Measurements from ENCODE around the gene CDH12. TPM values are rescaled to one million over a fixed set of nuclear protein-coding genes. Genes with fewer than 3 reads are reported as not detected.

CDH12 gene
- total RNA-seq, 4 donors from 2014 or later = not detected

DNA sequence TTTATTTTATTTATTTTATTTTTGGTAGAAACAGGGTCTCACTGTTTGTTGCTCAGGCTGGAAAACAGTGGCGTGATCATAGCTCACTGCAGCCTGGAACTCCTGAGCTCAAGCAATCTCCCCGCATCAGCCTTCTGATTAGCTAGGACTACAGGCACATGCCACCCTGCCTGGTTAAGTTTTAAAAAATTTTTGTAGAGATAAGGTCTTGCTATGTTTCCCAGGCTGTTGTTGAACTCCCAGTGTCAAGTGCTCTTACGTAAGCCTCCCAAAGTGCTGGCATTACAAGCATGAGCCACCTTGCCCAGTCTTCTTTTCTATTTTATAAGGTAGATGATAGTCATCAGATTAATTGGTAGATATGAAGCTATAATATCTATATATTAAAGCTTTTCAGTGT, 382.7 kb downstream of the CDH12 start:
- TF ChIP-seq, protein P1, sequence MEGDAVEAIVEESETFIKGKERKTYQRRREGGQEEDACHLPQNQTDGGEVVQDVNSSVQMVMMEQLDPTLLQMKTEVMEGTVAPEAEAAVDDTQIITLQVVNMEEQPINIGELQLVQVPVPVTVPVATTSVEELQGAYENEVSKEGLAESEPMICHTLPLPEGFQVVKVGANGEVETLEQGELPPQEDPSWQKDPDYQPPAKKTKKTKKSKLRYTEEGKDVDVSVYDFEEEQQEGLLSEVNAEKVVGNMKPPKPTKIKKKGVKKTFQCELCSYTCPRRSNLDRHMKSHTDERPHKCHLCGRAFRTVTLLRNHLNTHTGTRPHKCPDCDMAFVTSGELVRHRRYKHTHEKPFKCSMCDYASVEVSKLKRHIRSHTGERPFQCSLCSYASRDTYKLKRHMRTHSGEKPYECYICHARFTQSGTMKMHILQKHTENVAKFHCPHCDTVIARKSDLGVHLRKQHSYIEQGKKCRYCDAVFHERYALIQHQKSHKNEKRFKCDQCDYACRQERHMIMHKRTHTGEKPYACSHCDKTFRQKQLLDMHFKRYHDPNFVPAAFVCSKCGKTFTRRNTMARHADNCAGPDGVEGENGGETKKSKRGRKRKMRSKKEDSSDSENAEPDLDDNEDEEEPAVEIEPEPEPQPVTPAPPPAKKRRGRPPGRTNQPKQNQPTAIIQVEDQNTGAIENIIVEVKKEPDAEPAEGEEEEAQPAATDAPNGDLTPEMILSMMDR (IDR thresholded peaks at IDR 0.05) = no peak
- DNase-seq (ENCODE audit: low spot score) (no peak), ATAC-seq (ENCODE audit: low FRiP score) (no peak)

DNA sequence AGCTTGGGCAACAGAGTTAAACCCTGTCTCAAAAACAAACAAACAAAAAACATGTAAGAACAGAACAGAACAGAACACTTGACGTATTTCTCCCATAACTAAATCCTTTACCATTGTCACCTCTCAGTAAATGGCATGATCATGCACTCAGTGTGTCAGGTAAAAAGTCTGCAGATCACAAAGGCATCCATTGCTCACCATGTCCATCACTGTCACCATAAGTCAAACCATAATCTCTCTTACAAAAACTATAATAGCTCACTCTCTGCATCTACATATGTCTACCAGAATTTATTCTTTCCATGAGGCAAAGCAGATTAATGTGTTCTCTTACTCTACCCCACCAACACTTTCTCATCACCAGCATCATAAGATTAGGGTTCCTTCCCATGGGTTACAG, 387.5 kb downstream of the CDH12 start:
- TF ChIP-seq, protein P1 (IDR thresholded peaks at IDR 0.05) = no peak
- DNase-seq (ENCODE audit: low spot score) (no peak), ATAC-seq (ENCODE audit: low FRiP score) (no peak)

DNA sequence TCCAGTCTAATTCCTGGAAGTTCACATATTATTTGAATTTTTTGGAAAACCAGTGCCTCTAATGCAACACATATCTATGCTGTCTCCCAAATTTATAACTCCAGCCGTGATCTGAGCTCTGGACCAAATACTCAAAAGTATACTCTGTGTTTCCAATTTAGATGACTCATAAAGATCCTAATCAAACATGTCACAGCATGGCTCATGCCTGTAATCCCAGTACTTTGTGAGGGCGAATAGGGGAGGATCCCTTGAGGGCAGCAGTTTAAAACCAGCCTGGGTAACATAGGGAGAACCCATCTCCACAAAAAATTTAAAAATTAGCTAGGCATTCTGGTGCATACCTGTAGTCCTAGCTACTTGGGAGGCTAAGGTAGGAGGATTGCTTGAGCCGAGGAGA, 388.0 kb downstream of the CDH12 start:
- ATAC-seq (ENCODE audit: low FRiP score) (no peak), DNase-seq (ENCODE audit: low spot score) (no peak)
- TF ChIP-seq, protein P1 (IDR thresholded peaks at IDR 0.05) = no peak

DNA sequence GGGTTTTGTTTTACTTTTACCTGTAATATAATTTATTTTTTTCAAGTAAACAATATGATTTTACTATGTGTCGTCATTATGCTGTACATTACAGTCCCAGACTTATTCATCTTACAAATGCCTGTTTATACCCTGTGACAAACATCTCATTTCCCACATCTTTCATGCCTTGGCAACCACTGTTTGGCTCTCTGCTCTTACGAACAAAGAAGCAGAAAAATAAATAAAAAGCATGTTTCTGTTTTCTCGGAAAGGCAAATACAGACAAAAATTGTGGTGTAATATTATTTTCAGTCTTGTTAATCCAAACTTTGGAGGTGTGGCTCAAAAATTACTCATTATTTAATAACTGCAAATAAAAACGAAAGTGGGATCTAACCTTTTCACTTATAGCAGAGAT, 393.0 kb downstream of the CDH12 start:
- TF ChIP-seq, protein P1 (IDR thresholded peaks at IDR 0.05) = no peak

DNA sequence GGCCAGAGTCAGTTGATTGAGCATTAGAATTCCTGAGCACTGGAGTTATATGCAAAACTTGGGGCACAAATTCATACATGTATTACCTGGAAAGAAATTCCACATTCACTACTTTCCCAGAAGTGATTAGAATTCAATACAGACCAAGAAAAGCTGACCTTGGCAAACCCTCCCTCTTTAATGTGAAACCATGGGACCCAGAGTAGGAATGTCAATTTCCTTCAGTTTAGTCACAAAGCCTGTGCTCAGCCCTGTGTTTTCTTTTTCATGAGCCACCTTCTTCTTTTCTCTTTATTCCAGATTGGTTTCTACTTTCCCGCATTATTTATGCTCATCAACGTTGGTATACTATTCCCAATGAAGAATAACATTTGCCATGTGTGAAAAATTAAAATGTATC, 420.2 kb downstream of the CDH12 start:
- no peak for DNase-seq (ENCODE audit: low spot score)
- TF ChIP-seq, protein P1 (IDR thresholded peaks at IDR 0.05) = no peak
- no peak for ATAC-seq (ENCODE audit: low FRiP score)

More for the DNA sequence above, 393.0 kb downstream of the CDH12 start:
- no peak for DNase-seq (ENCODE audit: low spot score)
- no peak for ATAC-seq (ENCODE audit: low FRiP score)

DNA sequence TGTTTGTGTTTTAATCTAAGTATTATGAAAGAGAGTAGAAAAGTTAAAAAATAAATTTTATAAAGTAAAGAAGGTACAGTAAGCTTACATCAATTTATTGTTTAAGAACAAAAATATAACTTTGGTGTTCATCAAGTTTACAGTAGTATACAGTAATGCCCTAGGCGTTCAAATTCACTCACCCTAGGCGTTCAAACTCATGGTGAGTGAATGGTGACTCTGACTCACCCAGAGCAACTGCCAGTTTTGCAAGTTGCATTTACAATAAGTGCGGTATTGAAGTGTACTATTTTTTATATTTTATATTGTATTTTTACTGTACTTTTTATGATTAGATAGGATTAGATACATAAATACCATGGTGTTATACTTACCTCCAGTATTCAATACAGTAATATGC, 421.3 kb downstream of the CDH12 start:
- ATAC-seq (ENCODE audit: low FRiP score) = no peak
- DNase-seq (ENCODE audit: low spot score) = no peak
- TF ChIP-seq, protein P1 (IDR thresholded peaks at IDR 0.05) = no peak

DNA sequence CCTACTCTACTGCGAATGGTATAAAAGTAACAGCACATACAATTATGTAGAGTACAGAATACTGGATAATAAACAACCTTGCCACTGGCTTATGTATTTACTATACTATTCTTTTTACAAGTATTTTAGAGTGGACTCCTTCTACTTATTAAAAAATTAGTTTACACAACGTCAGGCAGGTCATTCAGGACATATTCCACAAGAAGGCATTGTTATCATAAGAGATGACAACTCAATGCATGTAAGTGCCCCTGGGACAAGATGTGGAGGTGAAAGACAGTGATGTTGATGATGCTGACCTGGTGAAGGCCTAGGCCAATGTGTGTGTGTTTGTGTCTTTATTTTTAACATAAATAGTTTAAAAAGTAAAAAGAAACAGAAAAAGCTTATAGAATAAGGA, 421.7 kb downstream of the CDH12 start:
- no peak for DNase-seq (ENCODE audit: low spot score)
- TF ChIP-seq, protein P1 (IDR thresholded peaks at IDR 0.05) = no peak
- no peak for ATAC-seq (ENCODE audit: low FRiP score)
